Epithelial cell of esophagus (primary cell): Measurements from ENCODE around the gene MT1G.

Experiments used
- DNase-seq: peaks from one replicate; pipeline ENCODE4 v3.0.0; 2010; ENCODE audit warnings: low read depth
- H3K4me3 ChIP-seq: 2 replicates; pipeline ENCODE4 v1.5.1; 2011; ENCODE audit warnings: mild to moderate bottlenecking, low read length, control low read depth
- TF ChIP-seq, protein P1 (sequence below): IDR thresholded peaks from 2 replicates; pipeline ENCODE4 v1.5.1; 2011; ENCODE audit warnings: low read depth, mild to moderate bottlenecking, low read length, control low read depth, inconsistent platforms; ENCODE audit not compliant: insufficient read depth; ENCODE audit errors: missing control alignments

The MT1G gene

DNA sequence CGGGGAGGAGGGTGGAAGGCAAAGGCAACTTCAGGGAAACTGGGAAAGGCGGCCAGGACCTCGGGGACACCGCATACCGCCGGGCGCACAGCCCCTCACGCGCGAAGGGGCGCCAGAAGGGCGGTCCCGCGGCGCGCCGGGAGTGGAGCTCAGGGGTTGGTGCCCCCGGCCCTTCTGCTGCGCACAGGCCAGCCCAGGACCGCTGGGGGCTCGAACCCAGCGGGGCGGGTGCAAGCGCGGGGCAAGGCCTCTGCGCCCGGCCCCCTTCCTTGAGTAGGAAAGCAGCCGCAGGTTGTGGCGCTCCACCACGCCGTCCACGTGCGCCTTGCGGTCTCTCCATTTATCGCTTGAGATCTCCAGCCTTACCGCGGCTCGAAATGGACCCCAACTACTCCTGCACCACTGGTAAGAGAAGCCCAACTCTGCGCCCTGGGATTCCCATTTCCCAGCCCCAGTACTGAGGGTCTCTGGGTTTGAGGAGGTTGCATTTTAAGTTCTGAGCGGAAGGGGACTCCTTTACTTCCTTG lies 32.4 kb downstream of the MT1G start:
- TF ChIP-seq, protein P1, sequence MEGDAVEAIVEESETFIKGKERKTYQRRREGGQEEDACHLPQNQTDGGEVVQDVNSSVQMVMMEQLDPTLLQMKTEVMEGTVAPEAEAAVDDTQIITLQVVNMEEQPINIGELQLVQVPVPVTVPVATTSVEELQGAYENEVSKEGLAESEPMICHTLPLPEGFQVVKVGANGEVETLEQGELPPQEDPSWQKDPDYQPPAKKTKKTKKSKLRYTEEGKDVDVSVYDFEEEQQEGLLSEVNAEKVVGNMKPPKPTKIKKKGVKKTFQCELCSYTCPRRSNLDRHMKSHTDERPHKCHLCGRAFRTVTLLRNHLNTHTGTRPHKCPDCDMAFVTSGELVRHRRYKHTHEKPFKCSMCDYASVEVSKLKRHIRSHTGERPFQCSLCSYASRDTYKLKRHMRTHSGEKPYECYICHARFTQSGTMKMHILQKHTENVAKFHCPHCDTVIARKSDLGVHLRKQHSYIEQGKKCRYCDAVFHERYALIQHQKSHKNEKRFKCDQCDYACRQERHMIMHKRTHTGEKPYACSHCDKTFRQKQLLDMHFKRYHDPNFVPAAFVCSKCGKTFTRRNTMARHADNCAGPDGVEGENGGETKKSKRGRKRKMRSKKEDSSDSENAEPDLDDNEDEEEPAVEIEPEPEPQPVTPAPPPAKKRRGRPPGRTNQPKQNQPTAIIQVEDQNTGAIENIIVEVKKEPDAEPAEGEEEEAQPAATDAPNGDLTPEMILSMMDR: no peak

DNA sequence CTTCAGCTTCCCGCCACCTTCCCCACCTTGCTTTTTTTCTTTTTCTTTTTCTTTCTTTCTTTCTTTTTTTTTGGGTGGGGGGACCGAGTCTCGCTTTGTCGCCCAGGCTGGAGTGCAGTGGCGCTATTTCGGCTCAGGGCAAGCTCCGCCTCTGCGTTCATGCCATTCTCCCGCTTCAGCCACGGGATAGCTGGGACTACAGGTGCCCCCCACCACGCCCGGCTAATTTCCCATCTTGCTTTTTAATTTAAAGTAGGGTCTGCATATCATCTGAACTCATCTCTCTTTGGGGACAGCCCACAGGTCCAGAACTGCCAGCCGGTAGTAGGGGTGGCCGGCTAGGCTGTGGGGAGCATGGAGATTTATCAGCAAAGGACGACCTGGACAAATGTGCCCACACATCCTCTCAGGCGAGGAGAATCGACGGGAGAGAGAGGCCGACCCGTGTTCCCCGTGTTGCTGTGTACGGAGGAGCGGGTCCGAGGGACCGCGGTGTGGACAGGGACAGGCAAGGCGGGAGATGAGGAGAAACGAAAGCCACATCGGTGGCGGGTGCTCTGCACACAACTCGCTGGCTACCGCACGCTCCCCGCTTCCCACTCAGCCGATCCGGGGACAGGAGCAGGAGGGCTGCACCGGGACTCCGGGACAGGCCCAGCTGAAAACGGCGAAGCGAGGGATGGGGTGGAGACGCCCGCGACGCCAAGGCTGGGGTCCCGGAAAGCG lies 33.0 kb downstream of the MT1G start:
- H3K4me3 ChIP-seq: no peak overlapping the region

More for the DNA sequence above, 32.4 kb downstream of the MT1G start:
- H3K4me3 ChIP-seq: no peak overlapping the region
- DNase-seq: no peak

DNA sequence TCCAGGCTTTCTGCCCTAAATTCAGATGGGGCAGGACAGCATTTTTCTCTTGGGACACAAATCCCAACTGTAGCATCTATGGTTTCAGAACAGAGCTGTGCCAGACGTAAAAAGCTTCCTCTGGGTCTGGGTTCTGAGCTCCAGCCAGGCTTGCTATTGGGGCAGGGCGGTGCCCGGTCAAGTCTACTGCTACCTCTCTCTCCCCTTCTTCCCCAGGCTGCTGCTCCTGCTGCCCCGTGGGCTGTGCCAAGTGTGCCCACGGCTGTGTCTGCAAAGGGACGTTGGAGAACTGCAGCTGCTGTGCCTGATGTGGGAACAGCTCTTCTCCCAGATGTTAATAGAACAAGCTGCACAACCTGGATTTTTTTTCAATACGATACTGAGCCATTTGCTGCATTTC lies 34.3 kb downstream of the MT1G start:
- H3K4me3 ChIP-seq: no peak overlapping the region
- TF ChIP-seq, protein P1: no peak
- DNase-seq: no peak

More for the DNA sequence above, 33.0 kb downstream of the MT1G start:
- TF ChIP-seq, protein P1: no peak
- no peak for DNase-seq

DNA sequence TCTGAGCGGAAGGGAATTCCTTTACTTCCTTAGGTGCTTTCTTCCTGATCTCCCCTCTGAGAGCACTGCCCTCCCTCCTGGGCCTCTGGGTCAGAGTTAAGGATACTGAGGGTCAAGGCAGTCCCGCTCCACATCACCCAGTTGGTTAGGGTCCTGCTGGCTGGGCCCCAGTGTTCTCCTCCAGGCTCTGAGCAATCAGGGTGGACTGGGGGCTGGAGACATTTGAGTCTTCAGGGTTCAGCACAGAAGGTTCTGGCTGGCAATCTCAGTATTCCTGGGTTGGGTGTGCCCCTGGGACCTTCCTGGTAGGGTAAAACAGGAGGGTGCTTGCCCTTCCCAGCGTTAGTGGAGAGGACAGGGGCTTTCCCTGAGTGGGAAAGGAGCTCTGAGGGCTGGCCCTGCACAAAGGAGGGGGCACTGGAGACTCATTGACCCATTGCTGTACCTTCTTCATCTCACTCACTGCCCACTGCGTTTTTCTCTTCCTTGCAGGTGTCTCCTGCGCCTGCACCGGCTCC lies 35.0 kb downstream of the MT1G start:
- TF ChIP-seq, protein P1: no peak
- no peak for DNase-seq
- no peak overlapping the region for H3K4me3 ChIP-seq

DNA sequence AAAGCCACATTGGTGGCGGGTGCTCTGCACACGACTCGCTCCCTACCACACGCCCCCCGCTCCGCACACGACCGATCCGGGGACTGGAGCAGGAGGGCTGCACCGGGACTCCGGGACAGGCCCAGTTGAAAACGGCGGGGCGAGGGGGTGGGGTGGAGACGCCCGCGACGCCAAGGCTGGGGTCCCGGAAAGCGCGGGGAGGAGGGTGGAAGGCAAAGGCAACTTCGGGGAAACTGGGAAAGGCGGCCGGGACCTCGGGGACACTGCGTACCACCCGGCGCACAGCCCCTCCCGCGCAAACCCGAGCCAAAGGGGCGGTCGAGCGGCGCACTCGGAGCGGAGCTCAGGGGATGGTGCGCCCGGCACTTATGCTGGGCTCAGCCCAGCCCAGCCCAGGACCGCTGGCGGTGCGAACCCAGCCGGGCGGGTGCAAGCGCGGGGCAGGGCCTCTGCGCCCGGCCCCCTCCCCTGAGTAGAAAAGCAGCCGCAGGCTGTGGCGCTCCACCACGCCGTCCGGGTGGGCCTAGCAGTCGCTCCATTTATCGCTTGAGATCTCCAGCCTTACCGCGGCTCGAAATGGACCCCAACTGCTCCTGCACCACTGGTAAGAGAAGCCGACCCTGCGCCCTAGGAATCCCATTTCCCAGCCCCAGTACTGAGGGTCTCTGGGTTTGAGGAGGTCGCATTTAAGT lies 35.6 kb downstream of the MT1G start, which contains the start of gene MT1M:
MT1M (plus strand) TSS at position 504 of the 692 bp plus-strand sequence; CDS start at position 577, 73 bp downstream.
- H3K4me3 ChIP-seq: peak within 1 kb of the TSS; percentile 30
- TF ChIP-seq, protein P1: no peak
- no peak for DNase-seq

DNA sequence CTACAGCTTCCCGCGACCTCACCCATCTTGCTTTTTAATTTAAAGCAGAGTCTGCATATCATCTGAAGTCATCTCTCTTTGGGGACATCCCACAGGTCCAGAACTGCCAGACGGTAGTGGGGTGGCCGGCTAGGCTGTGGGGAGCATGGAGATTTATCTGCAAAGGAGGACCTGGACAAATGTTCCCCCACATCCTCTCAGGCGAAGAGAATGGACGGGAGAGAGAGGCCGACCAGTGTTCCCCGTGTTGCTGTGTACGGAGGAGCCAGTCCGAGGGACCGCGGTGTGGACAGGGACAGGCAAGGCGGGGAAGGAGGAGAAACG lies 36.1 kb downstream of the MT1G start:
- no peak for DNase-seq
- TF ChIP-seq, protein P1: no peak
- peak overlapping the region; percentile 30 for H3K4me3 ChIP-seq
